GM18907 (cell line): ENCODE measurements around the gene PTAR1.

Experiments used
- ATAC-seq: cut with Tn5 transposase; IDR thresholded peaks from one replicate; pipeline ENCODE4 v1.9.1; 2021; ENCODE audit warnings: mild to moderate bottlenecking, moderate library complexity; ENCODE audit not compliant: unreplicated experiment

Gene PTAR1

DNA sequence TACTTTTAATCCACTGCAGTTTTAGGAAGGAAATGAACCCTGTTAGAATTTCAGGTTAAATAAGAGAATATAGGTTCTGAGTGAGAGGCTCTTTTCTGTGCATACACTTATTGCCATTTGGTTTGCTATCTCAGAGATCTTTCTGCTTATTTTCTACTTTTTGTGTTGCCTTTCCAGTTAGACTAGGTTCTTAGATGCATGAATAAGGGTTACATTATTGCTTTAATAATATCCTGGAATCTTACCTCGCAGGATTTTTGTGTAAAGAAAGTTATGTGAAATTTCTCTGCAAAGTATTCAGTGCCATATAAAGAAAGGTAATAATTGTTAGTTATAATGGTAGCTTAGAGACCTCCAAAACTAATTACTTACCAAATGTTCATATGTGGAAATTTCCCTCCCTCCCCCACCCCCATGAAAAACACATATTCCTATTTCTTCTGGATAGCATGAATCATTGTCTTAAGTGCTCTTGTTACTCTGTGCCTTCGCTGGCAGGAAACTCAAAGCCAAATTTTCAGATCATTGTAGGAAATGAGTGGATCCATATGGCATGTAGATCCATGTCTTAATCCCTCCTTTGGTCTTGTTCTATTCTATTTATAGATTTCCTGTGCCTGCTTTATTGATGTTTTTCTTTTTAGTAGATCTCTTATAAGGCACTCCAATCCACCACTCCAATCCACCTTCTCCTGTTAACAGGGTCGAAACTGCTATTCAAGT, 84.9 kb downstream of the PTAR1 start:
- no peak for ATAC-seq

DNA sequence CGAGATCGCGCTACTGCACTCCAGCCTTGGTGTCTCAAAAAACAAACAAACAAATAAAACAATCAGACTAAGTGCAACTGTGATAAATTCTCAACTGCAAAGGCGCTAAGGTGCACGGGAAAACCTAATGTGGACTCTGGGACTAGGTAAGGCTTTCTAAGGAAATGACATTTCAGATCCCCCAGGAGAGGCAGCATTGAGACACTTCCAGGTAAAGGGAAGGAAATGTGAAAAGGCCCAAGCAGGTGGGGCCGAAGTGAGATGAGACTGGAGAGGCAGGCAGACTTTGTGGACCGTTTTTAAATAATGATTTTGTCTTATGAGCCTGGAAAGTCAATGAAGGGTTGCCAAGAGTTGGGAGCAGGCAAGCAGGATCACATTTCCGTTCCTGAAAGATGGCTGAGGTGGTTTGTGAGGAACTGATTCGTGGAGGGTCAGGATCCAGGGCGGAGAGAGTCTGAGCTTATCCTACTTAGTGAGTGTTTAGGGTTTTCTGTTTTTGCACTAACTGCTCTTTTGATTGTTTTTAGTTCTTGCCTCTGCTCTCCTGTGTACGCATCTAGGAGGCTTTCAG, 85.6 kb downstream of the PTAR1 start:
- no peak for ATAC-seq

- no peak for ATAC-seq
Observed at GRCh38 chr9:69673311-69673640, 86.5 kb downstream of the PTAR1 start.

GRCh38 chr9:69672596-69673310, 87.1 kb downstream of the PTAR1 start:
- peak; percentile 95 for ATAC-seq

- peak; percentile 49 for ATAC-seq
Observed at GRCh38 chr9:69671879-69672595, 87.8 kb downstream of the PTAR1 start, which contains the start of gene APBA1. Gene APBA1 (minus strand): TSS chr9:69672371.

DNA sequence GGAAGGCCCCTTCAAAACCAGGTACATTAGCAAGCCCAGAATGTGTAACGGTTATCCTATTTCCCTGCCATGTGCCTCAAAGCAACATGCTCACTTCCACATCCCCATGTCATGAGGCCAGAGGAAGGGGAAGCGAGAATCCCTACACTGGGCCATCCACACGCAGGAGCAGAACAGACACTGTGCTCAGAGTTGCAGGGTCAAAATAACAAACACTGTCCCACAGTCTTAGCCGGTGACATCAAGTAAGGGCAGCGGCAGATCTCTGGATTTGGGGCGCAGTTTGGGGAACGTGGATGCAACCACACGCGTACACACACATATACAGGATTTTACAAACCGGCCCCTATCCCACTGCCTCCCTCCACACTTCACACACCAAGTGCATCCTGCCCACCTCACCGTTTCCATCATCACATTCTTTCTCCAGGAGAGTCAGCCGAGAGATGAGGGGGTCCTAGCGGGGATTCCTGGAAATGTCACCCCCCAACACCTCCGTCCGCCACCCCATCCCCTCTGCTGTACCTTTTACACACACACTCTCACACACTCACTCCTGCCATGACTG, 88.4 kb downstream of the PTAR1 start:
- no peak for ATAC-seq

- no peak for ATAC-seq
Observed at GRCh38 chr9:69667306-69667705, 92.5 kb downstream of the PTAR1 start.

GRCh38 chr9:69660304-69660703, 99.5 kb downstream of the PTAR1 start:
- no peak for ATAC-seq
